ENCODE measurements around the gene NEUROD4. TPM values are rescaled to one million over a fixed set of nuclear protein-coding genes. Genes with fewer than 3 reads are reported as not detected.

NEUROD4 gene
- total RNA-seq, 2 donors from 2014 or later: not detected

- Histone ChIP-seq H3K9me3 (no peaks in the 10 kb centered on the region), H3K4me1 (no peaks in the 10 kb centered on the region), H3K36me3 (no peaks in the 10 kb centered on the region), H3K27me3 (no peaks in the 10 kb centered on the region), H3K4me3 (no peak overlapping the region), H3K27ac (no peak overlapping the region)
- no peak for DNase-seq (ENCODE audit: low spot score)
- TF ChIP-seq CTCF (IDR thresholded peaks at IDR 0.05): no peak
Observed at GRCh38 chr12:54998958-54999510, 20.7 kb upstream of the NEUROD4 start.

- no peak overlapping the region for H3K4me3 ChIP-seq
- no peaks in the 10 kb centered on the region for H3K27me3 ChIP-seq
- H3K4me1 ChIP-seq: no peaks in the 10 kb centered on the region
- no peak for TF ChIP-seq CTCF (IDR thresholded peaks at IDR 0.05)
- H3K27ac ChIP-seq: no peak overlapping the region
- no peak for DNase-seq (ENCODE audit: low spot score)
- no peaks in the 10 kb centered on the region for H3K36me3 ChIP-seq
- no peaks in the 10 kb centered on the region for H3K9me3 ChIP-seq
Observed at GRCh38 chr12:55001198-55001868, 18.4 kb upstream of the NEUROD4 start.

GRCh38 chr12:55002355-55002754 lies 17.4 kb upstream of the NEUROD4 start:
- DNase-seq (ENCODE audit: low spot score): no peak
- TF ChIP-seq CTCF (IDR thresholded peaks at IDR 0.05): no peak
- Histone ChIP-seq H3K27ac (no peak overlapping the region), H3K9me3 (no peaks in the 10 kb centered on the region), H3K36me3 (no peaks in the 10 kb centered on the region), H3K27me3 (no peaks in the 10 kb centered on the region), H3K4me1 (no peaks in the 10 kb centered on the region), H3K4me3 (no peak overlapping the region)

GRCh38 chr12:55008944-55009585 lies 10.7 kb upstream of the NEUROD4 start:
- no peaks in the 10 kb centered on the region for H3K27me3 ChIP-seq
- no peaks in the 10 kb centered on the region for H3K36me3 ChIP-seq
- no peaks in the 10 kb centered on the region for H3K9me3 ChIP-seq
- TF ChIP-seq CTCF (IDR thresholded peaks at IDR 0.05): no peak
- H3K4me1 ChIP-seq: no peaks in the 10 kb centered on the region
- no peak for DNase-seq (ENCODE audit: low spot score)
- no peak overlapping the region for H3K4me3 ChIP-seq
- no peak overlapping the region for H3K27ac ChIP-seq

GRCh38 chr12:55017416-55017925 lies 2.3 kb upstream of the NEUROD4 start:
- H3K27ac ChIP-seq: no peak overlapping the region
- no peaks in the 10 kb centered on the region for H3K4me1 ChIP-seq
- TF ChIP-seq CTCF (IDR thresholded peaks at IDR 0.05): no peak
- DNase-seq (ENCODE audit: low spot score): no peak
- H3K36me3 ChIP-seq: no peaks in the 10 kb centered on the region
- no peak overlapping the region for H3K4me3 ChIP-seq
- no peaks in the 10 kb centered on the region for H3K27me3 ChIP-seq
- no peaks in the 10 kb centered on the region for H3K9me3 ChIP-seq

All from right atrium auricular region (tissue), 2 donors.